Effector memory CD4-positive, alpha-beta T cell (primary cell): ENCODE results near the gene NXPH4.

Source experiments
- DNase-seq, 3 donors: peaks; one replicate each; pipeline ENCODE4 v3.0.0-alpha.2; 2020
- H3K27ac ChIP-seq: 2 replicates; pipeline ENCODE4 v1.7.0; 2013; ENCODE audit warnings: mild to moderate bottlenecking, low read length, moderate library complexity; ENCODE audit not compliant: insufficient read depth, poor library complexity, severe bottlenecking
- H3K27me3 ChIP-seq: replicated peaks from 2 replicates; pipeline ENCODE4 v1.7.0; 2013; ENCODE audit warnings: mild to moderate bottlenecking, low read length; ENCODE audit not compliant: insufficient read depth, control insufficient read depth, poor library complexity, severe bottlenecking
- H3K36me3 ChIP-seq: 2 replicates; pipeline ENCODE4 v1.7.0; 2013; ENCODE audit warnings: mild to moderate bottlenecking, low read length, moderate library complexity; ENCODE audit not compliant: control insufficient read depth, insufficient read depth
- H3K4me1 ChIP-seq: 2 replicates; pipeline ENCODE4 v1.7.0; 2013; ENCODE audit warnings: low read length, mild to moderate bottlenecking; ENCODE audit not compliant: control insufficient read depth, insufficient read depth, poor library complexity, severe bottlenecking
- H3K4me3 ChIP-seq: 2 replicates; pipeline ENCODE4 v1.7.0; 2013; ENCODE audit warnings: low read length, low read depth, mild to moderate bottlenecking; ENCODE audit not compliant: insufficient read depth, poor library complexity, severe bottlenecking
- H3K9me3 ChIP-seq: 2 replicates; pipeline ENCODE4 v1.7.0; 2013; ENCODE audit warnings: mild to moderate bottlenecking, low read length, moderate library complexity; ENCODE audit not compliant: control insufficient read depth

The NXPH4 gene

GRCh38 chr12:57242329-57242690 lies 25.7 kb downstream of the NXPH4 start:
- Histone ChIP-seq H3K27ac (no peak overlapping the region), H3K4me1 (peaks cover 64% of the 10 kb centered on the region), H3K27me3 (peaks cover 44% of the 10 kb centered on the region), H3K4me3 (peak overlapping the region; percentile 37), H3K9me3 (no peaks in the 10 kb centered on the region), H3K36me3 (no peaks in the 10 kb centered on the region)
- DNase-seq = no peak

GRCh38 chr12:57242691-57243454 lies 26.3 kb downstream of the NXPH4 start:
- H3K4me1 ChIP-seq = peaks cover 58% of the 10 kb centered on the region
- H3K27me3 ChIP-seq = peaks cover 38% of the 10 kb centered on the region
- no peaks in the 10 kb centered on the region for H3K36me3 ChIP-seq
- H3K27ac ChIP-seq = no peak overlapping the region
- peak in 1 of 3 donors; percentile 35 for DNase-seq
- H3K4me3 ChIP-seq = peak overlapping the region; percentile 37
- no peaks in the 10 kb centered on the region for H3K9me3 ChIP-seq

GRCh38 chr12:57243521-57244311 lies 27.1 kb downstream of the NXPH4 start:
- peak overlapping the region; percentile 37 for H3K4me3 ChIP-seq
- H3K36me3 ChIP-seq = no peaks in the 10 kb centered on the region
- DNase-seq = peak; percentile 48 to 67 (median 60)
- H3K27me3 ChIP-seq = peaks cover 31% of the 10 kb centered on the region
- H3K4me1 ChIP-seq = peaks cover 50% of the 10 kb centered on the region
- no peaks in the 10 kb centered on the region for H3K9me3 ChIP-seq
- no peak overlapping the region for H3K27ac ChIP-seq

- no peaks in the 10 kb centered on the region for H3K9me3 ChIP-seq
- H3K27me3 ChIP-seq = peaks cover 28% of the 10 kb centered on the region
- peaks cover 45% of the 10 kb centered on the region for H3K4me1 ChIP-seq
- no peak overlapping the region for H3K4me3 ChIP-seq
- no peak for DNase-seq
- H3K27ac ChIP-seq = no peak overlapping the region
- H3K36me3 ChIP-seq = no peaks in the 10 kb centered on the region
These were observed 27.7 kb downstream of the NXPH4 start for GRCh38 chr12:57244312-57244696.

- peaks cover 20% of the 10 kb centered on the region for H3K4me1 ChIP-seq
- H3K4me3 ChIP-seq = no peak overlapping the region
- DNase-seq = no peak
- H3K27me3 ChIP-seq = peaks cover 21% of the 10 kb centered on the region
- no peaks in the 10 kb centered on the region for H3K36me3 ChIP-seq
- no peak overlapping the region for H3K27ac ChIP-seq
- H3K9me3 ChIP-seq = no peaks in the 10 kb centered on the region
These were observed 30.4 kb downstream of the NXPH4 start for GRCh38 chr12:57247041-57247440.

- no peaks in the 10 kb centered on the region for H3K4me1 ChIP-seq
- DNase-seq = no peak
- no peak overlapping the region for H3K27ac ChIP-seq
- peaks cover 4% of the 10 kb centered on the region for H3K27me3 ChIP-seq
- no peak overlapping the region for H3K4me3 ChIP-seq
- no peaks in the 10 kb centered on the region for H3K36me3 ChIP-seq
- no peaks in the 10 kb centered on the region for H3K9me3 ChIP-seq
These were observed 32.5 kb downstream of the NXPH4 start for GRCh38 chr12:57248934-57249742.

GRCh38 chr12:57250541-57250940 lies 33.9 kb downstream of the NXPH4 start:
- no peak overlapping the region for H3K27ac ChIP-seq
- no peaks in the 10 kb centered on the region for H3K9me3 ChIP-seq
- peaks cover 7% of the 10 kb centered on the region for H3K36me3 ChIP-seq
- DNase-seq = no peak
- no peaks in the 10 kb centered on the region for H3K27me3 ChIP-seq
- no peaks in the 10 kb centered on the region for H3K4me1 ChIP-seq
- no peak overlapping the region for H3K4me3 ChIP-seq

- DNase-seq = no peak
- peaks cover 9% of the 10 kb centered on the region for H3K36me3 ChIP-seq
- no peaks in the 10 kb centered on the region for H3K4me1 ChIP-seq
- H3K9me3 ChIP-seq = no peaks in the 10 kb centered on the region
- H3K27me3 ChIP-seq = no peaks in the 10 kb centered on the region
- no peak within 1 kb of the TSS for H3K27ac ChIP-seq
- H3K4me3 ChIP-seq = no peak within 1 kb of the TSS
These were observed 34.4 kb downstream of the NXPH4 start, which contains the start of gene STAC3 for GRCh38 chr12:57250956-57251355. STAC3 (minus strand) TSS chr12:57251187; CDS start chr12:57249636, 1,551 bp downstream.

GRCh38 chr12:57254506-57255280 lies 38.1 kb downstream of the NXPH4 start:
- Histone ChIP-seq H3K27me3 (no peaks in the 10 kb centered on the region), H3K9me3 (no peaks in the 10 kb centered on the region), H3K27ac (no peak overlapping the region), H3K36me3 (peaks cover 42% of the 10 kb centered on the region), H3K4me3 (no peak overlapping the region), H3K4me1 (no peaks in the 10 kb centered on the region)
- DNase-seq = no peak
